Transverse colon (tissue), 4 donors: ENCODE data around the gene FUS. TPM values are rescaled to one million over a fixed set of nuclear protein-coding genes. Genes with fewer than 3 reads are reported as not detected.

ENCODE experiments used
- DNase-seq: peaks from one replicate; pipeline ENCODE4 v3.0.0-alpha.2; 2019
- H3K27ac ChIP-seq, 4 donors: fragments of 200-600 bp; sonication (generic); 2 replicates each; pipeline ENCODE4 v1.5.1; 2016 to 2018; ENCODE audit warnings: inconsistent platforms in 4 of 4
- H3K27me3 ChIP-seq: fragments of 200-600 bp; sonication (generic); 2 replicates; pipeline ENCODE4 v1.5.1; 2017; ENCODE audit warnings: inconsistent platforms
- H3K36me3 ChIP-seq, 4 donors: fragments of 200-600 bp; sonication (generic); 2 replicates each; pipeline ENCODE4 v1.5.1; 2017 to 2019; ENCODE audit warnings: inconsistent platforms in 4 of 4
- H3K4me1 ChIP-seq, 4 donors: fragments of 200-600 bp; sonication (generic); 2 replicates each; pipeline ENCODE4 v1.5.1; 2017 to 2020; ENCODE audit warnings: inconsistent platforms in 4 of 4
- H3K4me3 ChIP-seq, 4 donors: fragments of 200-600 bp; sonication (generic); 1 replicate in 1 of 4; 2 replicates in 3 of 4; pipeline versions ENCODE4 v1.5.1 to v1.6.1; 2017 to 2019; ENCODE audit warnings: inconsistent platforms in 4 of 4
- H3K9me3 ChIP-seq, 2 donors: fragments of 200-600 bp; sonication (generic); 2 replicates each; pipeline ENCODE4 v1.5.1; 2017 to 2019; ENCODE audit warnings: inconsistent platforms in 2 of 2
- EP300 ChIP-seq: sonication (generic); formaldehyde crosslinking; IDR thresholded peaks from one replicate; pipeline ENCODE4 v1.6.1; 2017; ENCODE audit warnings: antibody characterized with exemption, low read depth
- POLR2A ChIP-seq: fragments of 450-650 bp; IDR thresholded peaks from one replicate; pipeline ENCODE4 v1.6.1; 2016; ENCODE audit warnings: antibody characterized with exemption, mild to moderate bottlenecking, moderate library complexity
- POLR2AphosphoS5 ChIP-seq, 3 donors: sonication (generic); formaldehyde crosslinking; IDR thresholded peaks; one replicate each; pipeline ENCODE4 v1.6.1; 2016; ENCODE audit warnings: antibody characterized with exemption in 3 of 3
- WGBS, 2 donors: methylation state at CpG; one replicate each; pipeline ENCODE4 v1.1.5; 2018; ENCODE audit warnings: low coverage in 1 of 2; 5-methylcytosine and 5-hydroxymethylcytosine counted together
- in situ Hi-C, 4 donors: fragments of 200-750 bp; cut with MboI; loops; one replicate each; pipeline versions ENCODE4 v1.15.0 to v1.15.1; 2017; ENCODE audit warnings: low sequenced_read_pairs in 3 of 4, low pct_ligation_motif_present in 1 of 4, low pct_unique_long_range_greater_than_20kb in 1 of 4
- intact Hi-C: fragments of 100-400 bp; cut with DNase I; formaldehyde crosslinking; loops from one replicate; pipeline ENCODE4 v1.15.1; 2023; ENCODE audit warnings: low total_unique reads
- total RNA-seq, 4 donors: library from RNA; depleted of rRNA; stranded (reverse); fragments of >200 nt; gene quantifications; one replicate each; pipeline ENCODE4 v1.1.0, GENCODE V29; 2016
- TF ChIP-seq, protein P1 (sequence below), 5 experiments: fragments of 200-600 bp in 3 of 5; fragments of 450-650 bp in 2 of 5; sonication (generic) in 3 of 5; IDR thresholded peaks; 1 replicate in 2 of 5; 2 replicates in 3 of 5; pipeline ENCODE4 v1.5.1; 2016 to 2017; ENCODE audit warnings: antibody characterized with exemption in 5 of 5, inconsistent platforms in 3 of 5, mild to moderate bottlenecking in 2 of 5, moderate library complexity in 1 of 5

FUS gene
- total RNA-seq, 4 donors from 2014 or later = 43.6 to 116 (median 59.0) TPM

DNA sequence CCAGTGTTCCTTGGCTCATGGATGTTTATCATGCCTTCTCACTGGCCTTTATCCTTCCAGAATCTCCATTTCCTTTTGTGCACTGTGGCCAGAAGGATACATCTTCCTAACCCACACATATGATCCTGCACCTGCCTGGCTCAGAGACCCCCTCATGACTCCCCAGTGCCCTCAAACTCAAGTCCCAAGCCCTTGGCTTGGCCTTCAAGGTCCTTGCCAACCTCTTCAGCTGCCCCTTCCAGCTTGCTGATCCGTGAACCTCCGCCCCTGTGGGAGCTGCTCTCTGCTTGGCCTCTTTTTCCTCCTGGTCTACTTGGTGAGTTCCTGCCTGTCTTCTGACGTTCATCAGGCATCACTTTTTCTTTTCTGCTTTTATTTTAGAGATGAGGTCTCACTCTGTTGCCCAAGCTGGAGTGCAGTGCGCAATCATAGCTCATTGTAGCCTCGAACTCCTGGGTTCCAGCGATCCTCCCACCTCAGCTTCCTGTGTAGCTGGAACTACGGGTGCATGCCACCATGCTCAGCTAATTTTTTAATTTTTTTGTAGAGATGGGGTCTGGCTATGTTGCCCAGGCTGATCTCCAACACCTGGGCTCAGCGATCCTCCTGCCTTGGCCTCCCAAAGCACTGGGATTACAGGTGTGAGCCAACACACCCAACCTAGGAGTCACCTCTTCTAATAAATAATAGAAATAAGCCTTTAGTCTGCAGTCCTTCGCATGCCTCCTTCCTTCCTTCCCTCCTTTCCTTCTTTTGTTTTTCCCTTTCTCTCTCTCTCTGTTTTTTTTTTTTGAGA, 25.1 kb downstream of the FUS start:
- TF ChIP-seq EP300 (no peak), POLR2A (no peak), POLR2AphosphoS5 (IDR thresholded peaks at IDR 0.05) (no peak)
- TF ChIP-seq, protein P1, sequence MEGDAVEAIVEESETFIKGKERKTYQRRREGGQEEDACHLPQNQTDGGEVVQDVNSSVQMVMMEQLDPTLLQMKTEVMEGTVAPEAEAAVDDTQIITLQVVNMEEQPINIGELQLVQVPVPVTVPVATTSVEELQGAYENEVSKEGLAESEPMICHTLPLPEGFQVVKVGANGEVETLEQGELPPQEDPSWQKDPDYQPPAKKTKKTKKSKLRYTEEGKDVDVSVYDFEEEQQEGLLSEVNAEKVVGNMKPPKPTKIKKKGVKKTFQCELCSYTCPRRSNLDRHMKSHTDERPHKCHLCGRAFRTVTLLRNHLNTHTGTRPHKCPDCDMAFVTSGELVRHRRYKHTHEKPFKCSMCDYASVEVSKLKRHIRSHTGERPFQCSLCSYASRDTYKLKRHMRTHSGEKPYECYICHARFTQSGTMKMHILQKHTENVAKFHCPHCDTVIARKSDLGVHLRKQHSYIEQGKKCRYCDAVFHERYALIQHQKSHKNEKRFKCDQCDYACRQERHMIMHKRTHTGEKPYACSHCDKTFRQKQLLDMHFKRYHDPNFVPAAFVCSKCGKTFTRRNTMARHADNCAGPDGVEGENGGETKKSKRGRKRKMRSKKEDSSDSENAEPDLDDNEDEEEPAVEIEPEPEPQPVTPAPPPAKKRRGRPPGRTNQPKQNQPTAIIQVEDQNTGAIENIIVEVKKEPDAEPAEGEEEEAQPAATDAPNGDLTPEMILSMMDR (IDR thresholded peaks at IDR 0.05) = no peak
- DNase-seq = no peak
- Histone ChIP-seq H3K4me1 (peaks cover 15 to 28% (median 22%) of the 10 kb centered on the region in 4 donors), H3K9me3 (no peaks in the 10 kb centered on the region), H3K36me3 (no peaks in the 10 kb centered on the region), H3K27me3 (no peaks in the 10 kb centered on the region), H3K27ac (no peak overlapping the region), H3K4me3 (no peak overlapping the region)
- intact Hi-C loops (no loop called here), in situ Hi-C loops (no loop called here)
- WGBS, 2 donors = 94% methylated on average over 9 of the region's 9 CpGs; no CpG with 5 or more reads in 1 of the 2 donors

DNA sequence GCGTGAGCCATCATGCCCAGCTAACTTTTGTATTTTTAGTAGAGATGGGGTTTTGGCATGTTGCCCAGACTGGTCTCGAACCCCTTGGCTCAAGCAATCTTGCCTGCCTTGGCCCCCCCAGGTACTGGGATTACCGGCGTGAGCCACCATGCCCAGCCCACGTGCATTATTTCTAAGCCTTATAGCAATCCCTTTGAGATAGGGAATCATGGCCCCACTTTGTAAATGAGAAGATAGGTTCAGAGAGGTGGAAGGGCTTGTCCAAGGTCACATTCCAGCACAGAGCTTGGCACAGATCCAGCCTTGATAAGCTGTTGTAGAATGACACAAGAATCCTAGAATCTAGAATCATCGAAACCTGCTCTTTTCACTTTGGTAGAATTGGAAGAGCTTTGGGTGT, 26.8 kb downstream of the FUS start:
- no peak for DNase-seq
- Histone ChIP-seq H3K9me3 (no peaks in the 10 kb centered on the region), H3K4me3 (no peak overlapping the region), H3K27ac (no peak overlapping the region), H3K4me1 (peaks cover 1 to 13% (median 9%) of the 10 kb centered on the region in 4 donors), H3K27me3 (no peaks in the 10 kb centered on the region), H3K36me3 (no peaks in the 10 kb centered on the region)
- in situ Hi-C loops (no loop called here), intact Hi-C loops (no loop called here)
- 59 to 63% methylated on average over 3 to 6 of the region's 6 CpGs for WGBS, 2 donors
- TF ChIP-seq POLR2AphosphoS5 (IDR thresholded peaks at IDR 0.05) (no peak), POLR2A (no peak), EP300 (no peak)
- TF ChIP-seq, protein P1 (IDR thresholded peaks at IDR 0.05) = no peak

DNA sequence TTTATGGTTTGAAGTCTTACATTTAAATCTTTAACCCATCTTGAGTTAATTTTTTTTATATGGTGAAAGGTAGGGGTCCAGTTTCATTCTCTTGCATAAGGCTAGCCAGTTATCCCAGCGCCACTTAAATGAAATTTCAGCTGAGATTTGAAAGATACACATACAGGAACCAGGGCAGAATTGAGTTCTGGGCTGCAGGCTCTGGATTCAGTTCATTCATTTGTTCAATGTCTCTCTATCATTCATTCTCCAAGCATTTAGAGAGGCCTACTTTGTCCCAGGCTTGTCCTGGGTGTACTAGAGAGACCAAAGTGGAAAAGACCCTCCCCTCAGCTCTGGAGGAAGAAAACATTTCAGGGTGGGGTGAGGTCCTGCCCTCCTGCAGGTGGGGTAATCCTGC, 33.4 kb downstream of the FUS start:
- no peak overlapping the region for H3K27ac ChIP-seq
- no peak for DNase-seq
- peaks cover 58% of the 10 kb centered on the region for H3K27me3 ChIP-seq
- H3K9me3 ChIP-seq = no peaks in the 10 kb centered on the region
- 83 to 100% methylated on average over 1 of the region's 1 CpG for WGBS, 2 donors
- TF ChIP-seq POLR2AphosphoS5 (IDR thresholded peaks at IDR 0.05) (no peak), EP300 (no peak), POLR2A (no peak)
- TF ChIP-seq, protein P1 (IDR thresholded peaks at IDR 0.05) = no peak
- no peak overlapping the region for H3K4me3 ChIP-seq
- peaks cover 15 to 29% (median 26%) of the 10 kb centered on the region in 4 donors for H3K4me1 ChIP-seq
- in situ Hi-C loops = no loop called here
- no peaks in the 10 kb centered on the region for H3K36me3 ChIP-seq
- intact Hi-C loops = no loop called here

DNA sequence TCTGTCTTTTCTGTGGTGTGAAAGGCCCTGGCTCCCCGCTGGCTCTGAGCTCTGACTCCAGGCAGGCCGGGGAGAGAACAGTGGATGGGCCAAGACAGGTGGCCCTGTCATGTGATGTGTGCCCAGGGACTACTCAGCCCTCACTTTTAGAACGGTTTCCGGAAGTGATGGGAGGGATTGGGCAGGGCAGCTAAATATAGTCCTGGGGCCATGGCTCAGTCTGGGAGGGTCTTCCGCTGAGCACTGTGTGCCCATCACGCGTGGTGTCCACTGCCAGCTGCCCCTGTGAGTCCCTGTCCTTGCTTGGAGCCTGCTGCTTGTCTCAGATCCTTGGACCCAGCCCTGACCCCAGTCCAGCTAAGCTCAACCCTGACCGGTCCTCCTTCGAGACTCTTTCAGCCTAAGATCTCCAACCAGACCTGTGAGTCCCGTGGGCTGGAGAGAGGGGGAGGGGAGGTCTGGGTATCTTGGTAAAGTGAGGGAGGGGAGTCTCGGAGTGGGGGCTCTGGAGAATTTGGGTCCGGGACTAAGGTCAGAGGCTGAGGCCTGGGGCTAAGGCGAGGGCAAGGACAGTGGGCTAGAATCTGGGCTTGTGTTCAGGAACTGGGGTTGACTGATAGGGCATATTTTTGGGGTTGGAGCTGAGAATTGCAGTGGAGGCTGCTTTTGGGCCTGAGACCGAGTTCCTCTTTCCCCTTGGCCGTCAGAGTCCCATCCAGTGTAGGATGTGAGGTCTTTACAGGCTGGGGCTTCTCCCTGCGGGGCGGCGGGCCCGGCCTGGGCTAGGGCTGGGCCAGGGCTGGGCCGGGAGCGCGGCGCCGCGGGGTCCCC, 34.2 kb downstream of the FUS start, which contains the start of gene TRIM72:
Gene TRIM72 (plus strand): TSS at position 243 of the 831 bp plus-strand sequence. CDS start 620 bp downstream, outside the sequence.
- intact Hi-C loops (no loop called here), in situ Hi-C loops (no loop called here)
- no peaks in the 10 kb centered on the region for H3K36me3 ChIP-seq
- peaks cover 15 to 29% (median 26%) of the 10 kb centered on the region in 4 donors for H3K4me1 ChIP-seq
- H3K4me3 ChIP-seq = peak within 1 kb of the TSS in 3 of 4 donors; percentile 10 to 49 (median 33)
- no peak within 1 kb of the TSS for H3K27ac ChIP-seq
- WGBS, 2 donors = 74 to 78% methylated on average over 3 to 19 of the region's 25 CpGs
- DNase-seq = no peak
- TF ChIP-seq, protein P1 (IDR thresholded peaks at IDR 0.05) = no peak
- no peak for TF ChIP-seq EP300
- no peak for TF ChIP-seq POLR2AphosphoS5 (IDR thresholded peaks at IDR 0.05)
- no peak for TF ChIP-seq POLR2A
- H3K27me3 ChIP-seq = peaks cover 66% of the 10 kb centered on the region
- H3K9me3 ChIP-seq = no peaks in the 10 kb centered on the region
